ENCODE data around the gene SNTG2.

- no peak for TF ChIP-seq CTCF (conservative IDR thresholded peaks at IDR 0.05; ENCODE audit: low read length)
- no peak for TF ChIP-seq EZH2phosphoT487 (IDR thresholded peaks at IDR 0.05; ENCODE audit: borderline replicate concordance, low read depth, low read length)
Observed at GRCh38 chr2:985317-985898, 34.8 kb downstream of the SNTG2 start.
